ENCODE results near the gene KRTAP10-8.

Gene KRTAP10-8

GRCh38 chr21:44612029-44612486 lies at the start of gene KRTAP10-8:
Gene KRTAP10-8 (plus strand): TSS chr21:44612079. CDS start chr21:44612101, 22 bp downstream.
- ATAC-seq (ENCODE audit: low read depth) (no peak), DNase-seq (ENCODE audit: low spot score) (peak; percentile 38)
- Histone ChIP-seq H3K27ac (ENCODE audit: poor library complexity, severe bottlenecking) (no peak within 1 kb of the TSS), H3K36me3 (ENCODE audit: low read depth) (no peaks in the 10 kb centered on the region), H3K4me3 (ENCODE audit: severe bottlenecking) (no peak within 1 kb of the TSS), H3K4me1 (ENCODE audit: insufficient read depth, poor library complexity, severe bottlenecking) (no peaks in the 10 kb centered on the region), H3K27me3 (ENCODE audit: insufficient read depth, poor library complexity, severe bottlenecking) (peaks cover 21% of the 10 kb centered on the region), H3K9me3 (ENCODE audit: severe bottlenecking) (no peaks in the 10 kb centered on the region)
- TF ChIP-seq CTCF (IDR thresholded peaks at IDR 0.05; ENCODE audit: poor library complexity, severe bottlenecking): no peak

GRCh38 chr21:44564099-44564498 lies 47.8 kb upstream of the KRTAP10-8 start:
- Histone ChIP-seq H3K4me1 (ENCODE audit: insufficient read depth, poor library complexity, severe bottlenecking) (no peaks in the 10 kb centered on the region), H3K27ac (ENCODE audit: poor library complexity, severe bottlenecking) (no peak overlapping the region), H3K36me3 (ENCODE audit: low read depth) (no peaks in the 10 kb centered on the region), H3K9me3 (ENCODE audit: severe bottlenecking) (no peaks in the 10 kb centered on the region), H3K4me3 (ENCODE audit: severe bottlenecking) (no peak overlapping the region), H3K27me3 (ENCODE audit: insufficient read depth, poor library complexity, severe bottlenecking) (peaks cover 5% of the 10 kb centered on the region)
- no peak for ATAC-seq (ENCODE audit: low read depth)
- no peak for TF ChIP-seq CTCF (IDR thresholded peaks at IDR 0.05; ENCODE audit: poor library complexity, severe bottlenecking)
- DNase-seq (ENCODE audit: low spot score): no peak

- DNase-seq (ENCODE audit: low spot score): no peak
- Histone ChIP-seq H3K4me3 (ENCODE audit: severe bottlenecking) (no peak overlapping the region), H3K4me1 (ENCODE audit: insufficient read depth, poor library complexity, severe bottlenecking) (no peaks in the 10 kb centered on the region), H3K27me3 (ENCODE audit: insufficient read depth, poor library complexity, severe bottlenecking) (peaks cover 5% of the 10 kb centered on the region), H3K9me3 (ENCODE audit: severe bottlenecking) (no peaks in the 10 kb centered on the region), H3K27ac (ENCODE audit: poor library complexity, severe bottlenecking) (no peak overlapping the region), H3K36me3 (ENCODE audit: low read depth) (no peaks in the 10 kb centered on the region)
- no peak for ATAC-seq (ENCODE audit: low read depth)
- no peak for TF ChIP-seq CTCF (IDR thresholded peaks at IDR 0.05; ENCODE audit: poor library complexity, severe bottlenecking)
Observed at GRCh38 chr21:44564886-44565598, 46.8 kb upstream of the KRTAP10-8 start.

- Histone ChIP-seq H3K4me1 (ENCODE audit: insufficient read depth, poor library complexity, severe bottlenecking) (no peaks in the 10 kb centered on the region), H3K9me3 (ENCODE audit: severe bottlenecking) (peaks cover 2% of the 10 kb centered on the region), H3K27ac (ENCODE audit: poor library complexity, severe bottlenecking) (no peak overlapping the region), H3K36me3 (ENCODE audit: low read depth) (no peaks in the 10 kb centered on the region), H3K4me3 (ENCODE audit: severe bottlenecking) (no peak overlapping the region), H3K27me3 (ENCODE audit: insufficient read depth, poor library complexity, severe bottlenecking) (no peaks in the 10 kb centered on the region)
- DNase-seq (ENCODE audit: low spot score): no peak
- TF ChIP-seq CTCF (IDR thresholded peaks at IDR 0.05; ENCODE audit: poor library complexity, severe bottlenecking): no peak
- ATAC-seq (ENCODE audit: low read depth): no peak
Observed at GRCh38 chr21:44566403-44566802, 45.5 kb upstream of the KRTAP10-8 start.
